CD14-positive monocyte (primary cell): ENCODE data around the gene TIMMDC1. TPM values are rescaled to one million over a fixed set of nuclear protein-coding genes. Genes with fewer than 3 reads are reported as not detected.

Experiments used
- DNase-seq, 3 donors: peaks; one replicate each; pipeline ENCODE4 v3.0.0-alpha.2; 2011 to 2022
- H2AFZ ChIP-seq: 2 replicates; pipeline ENCODE4 v1.6.0; 2012; ENCODE audit warnings: mild to moderate bottlenecking, low read depth, low read length, inconsistent platforms; ENCODE audit not compliant: insufficient read depth, poor library complexity, severe bottlenecking
- H3K27ac ChIP-seq, 2 donors: 1 replicate in 1 of 2; 2 replicates in 1 of 2; pipeline ENCODE4 v1.5.1; 2012 to 2013; ENCODE audit warnings: low read length in 2 of 2, control low read depth in 1 of 2, inconsistent platforms in 1 of 2, low read depth in 1 of 2, mild to moderate bottlenecking in 1 of 2
- H3K27me3 ChIP-seq, 2 donors: one replicate each; pipeline versions ENCODE4 v1.6.0 to v1.6.1; 2011 to 2013; ENCODE audit warnings: low read length in 2 of 2; ENCODE audit not compliant: control insufficient read depth in 2 of 2, insufficient read depth in 2 of 2
- H3K36me3 ChIP-seq, 2 donors: replicated peaks in 1 of 2; 1 replicate in 1 of 2; 2 replicates in 1 of 2; pipeline versions ENCODE4 v1.5.1 to v1.6.1; 2012 to 2013; ENCODE audit warnings: low read length in 2 of 2, control low read depth in 1 of 2, inconsistent platforms in 1 of 2, mild to moderate bottlenecking in 1 of 2; ENCODE audit not compliant: insufficient read depth in 2 of 2, control insufficient read depth in 1 of 2
- H3K4me1 ChIP-seq, 2 donors: 1 replicate in 1 of 2; 2 replicates in 1 of 2; pipeline versions ENCODE4 v1.5.1 to v1.6.1; 2012 to 2013; ENCODE audit warnings: low read length in 2 of 2, control low read depth in 1 of 2, inconsistent platforms in 1 of 2, mild to moderate bottlenecking in 1 of 2, moderate library complexity in 1 of 2; ENCODE audit not compliant: insufficient read depth in 2 of 2, control insufficient read depth in 1 of 2
- H3K4me2 ChIP-seq: replicated peaks from 2 replicates; pipeline ENCODE3; 2012; ENCODE audit warnings: low read length, moderate library complexity, mild to moderate bottlenecking; ENCODE audit not compliant: poor library complexity, severe bottlenecking; ENCODE audit errors: extremely low read depth
- H3K4me3 ChIP-seq, 3 experiments: fragments of 200-600 bp in 1 of 3; sonication (generic) in 1 of 3; replicated peaks in 1 of 3; 1 replicate in 2 of 3; 2 replicates in 1 of 3; pipeline ENCODE4 v1.5.1; 2011 to 2013; ENCODE audit warnings: low read length in 3 of 3, mild to moderate bottlenecking in 3 of 3, control low read depth in 2 of 3, low read depth in 2 of 3, inconsistent platforms in 1 of 3, moderate library complexity in 1 of 3
- H3K79me2 ChIP-seq: 2 replicates; pipeline ENCODE4 v1.6.0; 2012; ENCODE audit warnings: mild to moderate bottlenecking, control low read depth, inconsistent platforms, low read length, moderate library complexity; ENCODE audit not compliant: insufficient read depth
- H3K9ac ChIP-seq: 2 replicates; pipeline ENCODE4 v1.6.0; 2017; ENCODE audit warnings: low read length, mild to moderate bottlenecking; ENCODE audit not compliant: insufficient read depth, poor library complexity, severe bottlenecking
- H3K9me3 ChIP-seq, 2 donors: replicated peaks in 1 of 2; 1 replicate in 1 of 2; 2 replicates in 1 of 2; pipeline versions ENCODE4 v1.5.1 to v1.6.1; 2012 to 2013; ENCODE audit warnings: low read length in 2 of 2, control low read depth in 1 of 2; ENCODE audit not compliant: control insufficient read depth in 1 of 2, insufficient read depth in 1 of 2
- H4K20me1 ChIP-seq: 2 replicates; pipeline ENCODE4 v1.6.0; 2012; ENCODE audit warnings: mild to moderate bottlenecking, low read length, control low read depth, moderate library complexity; ENCODE audit not compliant: insufficient read depth
- H3K27ac Mint-ChIP-seq, 7 donors: one replicate each; pipeline ENCODE4 v1.8.0; 2020; ENCODE audit warnings: mild to moderate bottlenecking in 7 of 7, mixed read lengths in 7 of 7, moderate library complexity in 6 of 7, inconsistent platforms in 2 of 7
- H3K27me3 Mint-ChIP-seq, 3 donors: one replicate each; pipeline ENCODE4 v1.8.0; 2021 to 2022; ENCODE audit warnings: low read depth in 3 of 3, mild to moderate bottlenecking in 3 of 3, mixed read lengths in 3 of 3, moderate library complexity in 3 of 3, inconsistent platforms in 1 of 3
- H3K36me3 Mint-ChIP-seq, 2 donors: one replicate each; pipeline ENCODE4 v1.8.0; 2020; ENCODE audit warnings: mixed read lengths in 2 of 2, inconsistent platforms in 1 of 2, mild to moderate bottlenecking in 1 of 2
- H3K4me1 Mint-ChIP-seq: one replicate; pipeline ENCODE4 v1.8.0; 2020; ENCODE audit warnings: mild to moderate bottlenecking, mixed read lengths
- H3K4me3 Mint-ChIP-seq, 2 donors: one replicate each; pipeline ENCODE4 v1.8.0; 2020; ENCODE audit warnings: mild to moderate bottlenecking in 2 of 2, mixed read lengths in 2 of 2, moderate library complexity in 1 of 2
- H3K9me3 Mint-ChIP-seq, 7 donors: one replicate each; pipeline ENCODE4 v1.8.0; 2020 to 2022; ENCODE audit warnings: mixed read lengths in 7 of 7, mild to moderate bottlenecking in 6 of 7, moderate library complexity in 6 of 7, inconsistent platforms in 2 of 7
- WGBS: methylation state at CpG from one replicate; pipeline ENCODE4 v1.1.5; 2013; ENCODE audit warnings: missing lambda C conversion rate; ENCODE audit not compliant: insufficient coverage; 5-methylcytosine and 5-hydroxymethylcytosine counted together
- intact Hi-C, 2 donors: fragments of 100-400 bp; cut with micrococcal nuclease; formaldehyde crosslinking; loops; one replicate each; pipeline versions ENCODE4 v1.15.0 to v1.15.1; 2023
- polyA plus RNA-seq, 3 donors: library from polyadenylated mRNA; depleted of rRNA in 1 of 3; unstranded in 2 of 3; stranded (reverse) in 1 of 3; fragments of 300-500 nt in 2 of 3; fragments of >200 nt in 1 of 3; fragmentation: Illumina TruSeq in 2 of 3; gene quantifications; 1 replicate in 2 of 3; 2 replicates in 1 of 3; pipeline ENCODE4 v1.2.3, GENCODE V29; 2012 to 2021
- TF ChIP-seq, protein P1 (sequence below): fragments of 200-600 bp; IDR thresholded peaks from one replicate; pipeline ENCODE4 v1.8.0; 2022; ENCODE audit warnings: antibody characterized with exemption, mild to moderate bottlenecking

Gene TIMMDC1
- polyA plus RNA-seq, 3 donors, result 34.1 to 81.1 (median 78.2) TPM

DNA sequence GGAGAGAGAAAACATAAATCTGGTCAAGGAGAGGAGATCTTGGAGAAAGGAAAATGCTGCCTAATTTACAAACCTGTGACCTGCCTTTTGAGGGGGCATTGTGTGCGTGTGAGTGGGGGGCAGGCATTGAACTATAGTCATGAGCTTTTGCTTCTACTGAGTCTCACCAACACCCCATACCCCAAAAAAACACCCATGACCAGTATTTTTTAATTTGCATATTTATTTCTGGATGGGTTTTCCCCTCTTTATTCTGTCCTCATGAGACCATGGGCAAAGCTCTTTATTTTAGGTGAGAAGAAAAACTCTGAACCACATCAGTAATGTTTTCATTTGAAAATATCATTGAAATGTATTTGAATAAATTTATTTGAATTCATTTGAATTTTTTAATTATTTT, 40.4 kb downstream of the TIMMDC1 start:
- no CpG with 5 or more reads among the region's 1 CpG for WGBS
- TF ChIP-seq, protein P1, sequence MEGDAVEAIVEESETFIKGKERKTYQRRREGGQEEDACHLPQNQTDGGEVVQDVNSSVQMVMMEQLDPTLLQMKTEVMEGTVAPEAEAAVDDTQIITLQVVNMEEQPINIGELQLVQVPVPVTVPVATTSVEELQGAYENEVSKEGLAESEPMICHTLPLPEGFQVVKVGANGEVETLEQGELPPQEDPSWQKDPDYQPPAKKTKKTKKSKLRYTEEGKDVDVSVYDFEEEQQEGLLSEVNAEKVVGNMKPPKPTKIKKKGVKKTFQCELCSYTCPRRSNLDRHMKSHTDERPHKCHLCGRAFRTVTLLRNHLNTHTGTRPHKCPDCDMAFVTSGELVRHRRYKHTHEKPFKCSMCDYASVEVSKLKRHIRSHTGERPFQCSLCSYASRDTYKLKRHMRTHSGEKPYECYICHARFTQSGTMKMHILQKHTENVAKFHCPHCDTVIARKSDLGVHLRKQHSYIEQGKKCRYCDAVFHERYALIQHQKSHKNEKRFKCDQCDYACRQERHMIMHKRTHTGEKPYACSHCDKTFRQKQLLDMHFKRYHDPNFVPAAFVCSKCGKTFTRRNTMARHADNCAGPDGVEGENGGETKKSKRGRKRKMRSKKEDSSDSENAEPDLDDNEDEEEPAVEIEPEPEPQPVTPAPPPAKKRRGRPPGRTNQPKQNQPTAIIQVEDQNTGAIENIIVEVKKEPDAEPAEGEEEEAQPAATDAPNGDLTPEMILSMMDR, result no peak
- Histone ChIP-seq H3K79me2 (no peaks in the 10 kb centered on the region), H3K9ac (no peak overlapping the region), H3K9me3 (no peaks in the 10 kb centered on the region), H3K4me1 (no peaks in the 10 kb centered on the region), H3K4me2 (no peak overlapping the region), H3K27ac (no peak overlapping the region), H3K36me3 (no peaks in the 10 kb centered on the region), H2AFZ (no peak overlapping the region), H3K4me3 (no peak overlapping the region), H3K27me3 (no peaks in the 10 kb centered on the region), H4K20me1 (no peaks in the 10 kb centered on the region)
- Mint-ChIP-seq H3K9me3 (peaks cover 0 to 4% (median 3%) of the 10 kb centered on the region in 7 donors), H3K36me3 (no peaks in the 10 kb centered on the region), H3K27ac (no peak overlapping the region), H3K27me3 (peaks cover 0 to 3% (median 0%) of the 10 kb centered on the region in 3 donors), H3K4me3 (no peak overlapping the region), H3K4me1 (no peaks in the 10 kb centered on the region)
- intact Hi-C loops, result no loop called here
- no peak for DNase-seq

DNA sequence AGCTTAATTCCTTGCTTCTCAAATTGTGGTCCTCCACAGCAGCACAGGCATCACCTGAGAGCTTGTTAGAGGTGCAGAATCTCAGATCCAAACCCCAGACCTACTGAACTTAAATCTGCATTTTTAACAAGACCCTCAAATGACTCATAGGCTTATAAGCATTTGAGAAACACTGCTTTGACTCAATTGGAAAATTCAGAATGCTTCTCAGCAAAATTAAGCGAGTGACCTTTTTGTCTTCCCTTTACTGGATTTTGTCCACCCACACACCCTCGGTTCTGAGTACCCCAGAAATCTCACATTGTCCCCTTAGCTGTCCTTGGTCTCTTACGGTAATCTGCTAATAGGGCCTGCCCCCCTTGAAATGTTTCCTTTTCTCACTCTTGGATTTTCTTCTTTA, 43.2 kb downstream of the TIMMDC1 start:
- Mint-ChIP-seq H3K4me3 (no peak overlapping the region), H3K27me3 (peaks cover 0 to 3% (median 0%) of the 10 kb centered on the region in 3 donors), H3K36me3 (no peaks in the 10 kb centered on the region), H3K27ac (no peak overlapping the region), H3K4me1 (peaks cover 3% of the 10 kb centered on the region), H3K9me3 (peaks cover 0 to 6% (median 3%) of the 10 kb centered on the region in 7 donors)
- H3K36me3 ChIP-seq, result no peaks in the 10 kb centered on the region
- no peak overlapping the region for H2AFZ ChIP-seq
- no peak overlapping the region for H3K4me3 ChIP-seq
- no peaks in the 10 kb centered on the region for H3K79me2 ChIP-seq
- 91% methylated on average over 3 of the region's 3 CpGs for WGBS
- no peaks in the 10 kb centered on the region for H4K20me1 ChIP-seq
- no peaks in the 10 kb centered on the region for H3K9me3 ChIP-seq
- H3K27ac ChIP-seq, result no peak overlapping the region
- no peaks in the 10 kb centered on the region for H3K27me3 ChIP-seq
- no peak overlapping the region for H3K9ac ChIP-seq
- intact Hi-C loops, result loop anchor here in 1 of 2 donors (5.0 kb wide), 1 partner anchor 34 kb away; no protein-coding TSS in a partner anchor
- no peaks in the 10 kb centered on the region for H3K4me1 ChIP-seq
- H3K4me2 ChIP-seq, result no peak overlapping the region
- DNase-seq, result no peak
- TF ChIP-seq, protein P1, result no peak
